ENCODE results near the gene ZFP36L1.

DNA sequence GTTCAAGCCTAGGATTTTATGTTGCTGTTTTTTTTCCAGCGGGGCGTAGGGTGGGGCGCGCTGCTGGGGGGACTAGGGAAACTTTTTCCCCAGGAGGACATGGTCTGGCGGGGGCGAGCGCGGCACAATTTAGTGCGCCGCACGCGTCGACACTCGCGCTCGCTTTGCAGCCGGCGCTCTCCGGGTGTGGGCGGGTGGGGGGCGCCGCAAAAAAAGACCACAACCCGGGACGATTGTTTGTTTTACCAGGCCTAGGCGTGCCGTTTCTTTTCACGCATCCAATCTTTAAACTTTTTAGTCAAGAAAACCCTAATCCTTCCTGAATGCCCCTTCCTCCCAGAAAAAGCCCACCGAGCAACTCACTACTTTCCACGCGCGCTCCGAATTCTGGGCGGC lies 865 bp upstream of the ZFP36L1 start:
- TF ChIP-seq, protein P1, sequence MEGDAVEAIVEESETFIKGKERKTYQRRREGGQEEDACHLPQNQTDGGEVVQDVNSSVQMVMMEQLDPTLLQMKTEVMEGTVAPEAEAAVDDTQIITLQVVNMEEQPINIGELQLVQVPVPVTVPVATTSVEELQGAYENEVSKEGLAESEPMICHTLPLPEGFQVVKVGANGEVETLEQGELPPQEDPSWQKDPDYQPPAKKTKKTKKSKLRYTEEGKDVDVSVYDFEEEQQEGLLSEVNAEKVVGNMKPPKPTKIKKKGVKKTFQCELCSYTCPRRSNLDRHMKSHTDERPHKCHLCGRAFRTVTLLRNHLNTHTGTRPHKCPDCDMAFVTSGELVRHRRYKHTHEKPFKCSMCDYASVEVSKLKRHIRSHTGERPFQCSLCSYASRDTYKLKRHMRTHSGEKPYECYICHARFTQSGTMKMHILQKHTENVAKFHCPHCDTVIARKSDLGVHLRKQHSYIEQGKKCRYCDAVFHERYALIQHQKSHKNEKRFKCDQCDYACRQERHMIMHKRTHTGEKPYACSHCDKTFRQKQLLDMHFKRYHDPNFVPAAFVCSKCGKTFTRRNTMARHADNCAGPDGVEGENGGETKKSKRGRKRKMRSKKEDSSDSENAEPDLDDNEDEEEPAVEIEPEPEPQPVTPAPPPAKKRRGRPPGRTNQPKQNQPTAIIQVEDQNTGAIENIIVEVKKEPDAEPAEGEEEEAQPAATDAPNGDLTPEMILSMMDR (IDR thresholded peaks at IDR 0.05), result no peak
- no peak for TF ChIP-seq POLR2AphosphoS5 (IDR thresholded peaks at IDR 0.05)
